ENCODE measurements around the gene ESRRA. TPM values are rescaled to one million over a fixed set of nuclear protein-coding genes. Genes with fewer than 3 reads are reported as not detected.

ESRRA gene
- total RNA-seq, 6 experiments from 2014 or later, result 28.5 to 82.6 (median 47.7) TPM

DNA sequence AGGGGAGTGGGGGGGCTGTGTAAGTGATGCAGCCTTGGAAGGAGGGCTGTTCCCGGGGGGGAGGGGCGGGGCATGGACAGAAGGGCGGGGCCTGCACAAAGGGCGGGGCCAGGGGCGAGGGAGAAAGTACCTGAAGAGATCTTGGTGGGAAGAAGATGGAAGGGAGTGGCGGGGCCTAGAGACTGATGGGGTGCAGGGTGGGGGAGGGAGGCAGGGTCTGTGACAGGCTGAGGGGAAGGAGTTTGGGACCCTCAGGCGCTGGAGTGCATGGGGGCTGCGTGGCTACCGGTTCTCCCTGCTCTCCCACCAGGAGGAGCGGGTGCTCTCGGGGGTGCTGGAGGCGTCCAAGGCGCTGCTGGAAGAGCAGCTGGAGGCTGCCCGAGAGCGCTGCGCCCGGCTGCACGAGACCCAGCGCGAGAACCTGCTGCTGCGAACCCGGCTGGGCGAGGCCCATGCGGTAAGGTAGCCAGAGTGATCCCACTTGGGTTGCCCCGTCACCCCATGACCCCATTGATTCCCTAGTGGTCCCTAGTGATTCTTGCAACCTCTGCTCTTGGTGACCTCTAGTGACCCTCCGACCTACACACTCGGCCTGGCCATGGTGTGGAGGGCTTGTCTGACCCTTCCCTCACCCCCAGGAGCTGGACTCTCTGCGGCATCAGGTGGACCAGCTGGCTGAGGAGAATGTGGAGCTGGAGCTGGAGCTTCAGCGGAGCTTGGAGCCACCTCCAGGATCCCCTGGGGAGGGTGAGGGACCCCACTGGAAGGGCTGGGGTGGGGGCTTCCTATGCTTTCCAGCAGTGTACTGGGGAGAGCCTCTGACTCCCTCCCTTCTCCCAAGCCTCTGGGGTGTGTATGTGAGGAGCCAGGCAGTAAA, 37.8 kb downstream of the ESRRA start:
- TF ChIP-seq CTCF (IDR thresholded peaks at IDR 0.05) (no peak), POLR2A (IDR thresholded peaks at IDR 0.05) (no peak)
- intact Hi-C loops (cut with DNase I), result no loop called here
- DNase-seq (peak in 1 of 3 donors; percentile 58), ATAC-seq (peak in 2 of 4 donors; percentile 29 to 43)
- Histone ChIP-seq H3K27ac (no peak overlapping the region), H3K9me3 (no peaks in the 10 kb centered on the region), H3K4me1 (peaks cover 0 to 11% (median 2%) of the 10 kb centered on the region in 4 donors), H3K4me3 (peak overlapping the region in 1 of 3 donors; percentile 37), H3K27me3 (no peaks in the 10 kb centered on the region), H3K36me3 (no peaks in the 10 kb centered on the region)
- 21% methylated on average over 8 of the region's 29 CpGs for WGBS (ENCODE audit: insufficient coverage, low coverage, low lambda C conversion rate, missing lambda C conversion rate)

GRCh38 chr11:64343767-64344559, 38.6 kb downstream of the ESRRA start:
- intact Hi-C loops (cut with DNase I), result no loop called here
- H3K4me1 ChIP-seq, result peaks cover 0 to 11% (median 2%) of the 10 kb centered on the region in 4 donors
- no peaks in the 10 kb centered on the region for H3K36me3 ChIP-seq
- TF ChIP-seq POLR2A (IDR thresholded peaks at IDR 0.05) (no peak), CTCF (IDR thresholded peaks at IDR 0.05) (peak; percentile 12 to 36 (median 19))
- no peak overlapping the region for H3K27ac ChIP-seq
- ATAC-seq (no peak), DNase-seq (peak in 1 of 3 donors; percentile 58)
- no peak overlapping the region for H3K4me3 ChIP-seq
- 60% methylated on average over 1 of the region's 18 CpGs for WGBS (ENCODE audit: insufficient coverage, low coverage, low lambda C conversion rate, missing lambda C conversion rate)
- no peaks in the 10 kb centered on the region for H3K9me3 ChIP-seq
- H3K27me3 ChIP-seq, result no peaks in the 10 kb centered on the region

GRCh38 chr11:64344787-64345186, 39.5 kb downstream of the ESRRA start:
- DNase-seq (no peak), ATAC-seq (no peak)
- WGBS (ENCODE audit: insufficient coverage, low coverage, low lambda C conversion rate, missing lambda C conversion rate), result 100% methylated on average over 9 of the region's 28 CpGs
- no peak overlapping the region for H3K27ac ChIP-seq
- H3K36me3 ChIP-seq, result no peaks in the 10 kb centered on the region
- H3K4me3 ChIP-seq, result no peak overlapping the region
- H3K27me3 ChIP-seq, result no peaks in the 10 kb centered on the region
- TF ChIP-seq CTCF (IDR thresholded peaks at IDR 0.05), result no peak
- TF ChIP-seq POLR2A (IDR thresholded peaks at IDR 0.05), result no peak
- H3K4me1 ChIP-seq, result peaks cover 0 to 11% (median 2%) of the 10 kb centered on the region in 4 donors
- H3K9me3 ChIP-seq, result no peaks in the 10 kb centered on the region
- intact Hi-C loops (cut with DNase I), result no loop called here

- DNase-seq, result no peak
- no peak overlapping the region for H3K27ac ChIP-seq
- intact Hi-C loops (cut with DNase I), result no loop called here
- H3K27me3 ChIP-seq, result no peaks in the 10 kb centered on the region
- peaks cover 0 to 6% (median under 1%) of the 10 kb centered on the region in 4 donors for H3K4me1 ChIP-seq
- H3K36me3 ChIP-seq, result no peaks in the 10 kb centered on the region
- H3K4me3 ChIP-seq, result no peak overlapping the region
- H3K9me3 ChIP-seq, result no peaks in the 10 kb centered on the region
- TF ChIP-seq CTCF (IDR thresholded peaks at IDR 0.05), result no peak
- no peak for ATAC-seq
- 82% methylated on average over 6 of the region's 12 CpGs for WGBS (ENCODE audit: insufficient coverage, low coverage, low lambda C conversion rate, missing lambda C conversion rate)
These were observed 42.0 kb downstream of the ESRRA start for GRCh38 chr11:64347193-64347867.
